Body of pancreas (tissue), 4 donors: ENCODE results near the gene ARID3A.

ENCODE experiments used
- CTCF ChIP-seq, 7 experiments: fragments of 450-650 bp in 4 of 7; fragments of 200-600 bp in 3 of 7; sonication (generic) in 3 of 7; IDR thresholded peaks; one replicate each; pipeline ENCODE4 v1.5.1; 2016 to 2019; ENCODE audit warnings: antibody characterized with exemption in 7 of 7
- POLR2A ChIP-seq, 3 donors: fragments of 450-650 bp; IDR thresholded peaks; one replicate each; pipeline ENCODE4 v1.6.1; 2016; ENCODE audit warnings: antibody characterized with exemption in 3 of 3, mild to moderate bottlenecking in 2 of 3

GRCh38 chr19:960601-960938 is 34.7 kb downstream of the ARID3A start:
- no peak for TF ChIP-seq CTCF (IDR thresholded peaks at IDR 0.05)
- TF ChIP-seq POLR2A (IDR thresholded peaks at IDR 0.05), result no peak
